HPDE6-E6E7 (cell line): ENCODE data around the gene FOXJ2.
A peak's percentile ranks its signal among the peaks of the same experiment; 100 is the strongest.
"Not testable (repeated sequence)": the region's sequence is repeated elsewhere in the genome, so short reads cannot be mapped to it uniquely, and the experiment has no call there.

Source experiments
- DNase-seq: peaks from one replicate; pipeline ENCODE4 v3.0.0; 2011; ENCODE audit warnings: missing footprints; ENCODE audit errors: extremely low spot score

FOXJ2 gene

GRCh38 chr12:8032242-8033152 is at the start of gene FOXJ2:
Gene FOXJ2, plus strand, starts transcription at chr12:8032716. Its CDS starts 7,117 bp downstream, at chr12:8039833.
- DNase-seq = peak; percentile 54

- DNase-seq = not testable (repeated sequence)
Measured at GRCh38 chr12:7983019-7983418, 49.5 kb upstream of the FOXJ2 start.

GRCh38 chr12:7983460-7983859 is 49.1 kb upstream of the FOXJ2 start:
- DNase-seq = not testable (repeated sequence)

GRCh38 chr12:7984900-7985299 is 47.6 kb upstream of the FOXJ2 start:
- DNase-seq = no peak

GRCh38 chr12:7985802-7986418 is 46.6 kb upstream of the FOXJ2 start:
- DNase-seq = no peak

GRCh38 chr12:7989827-7990491 is 42.6 kb upstream of the FOXJ2 start:
- no peak for DNase-seq

GRCh38 chr12:7991535-7991934 is 41.0 kb upstream of the FOXJ2 start:
- DNase-seq = no peak

- no peak for DNase-seq
Measured at GRCh38 chr12:7994731-7995205, 37.7 kb upstream of the FOXJ2 start.

GRCh38 chr12:7995266-7995963 is 37.1 kb upstream of the FOXJ2 start:
- peak; percentile 23 for DNase-seq

- not testable (repeated sequence) for DNase-seq
Measured at GRCh38 chr12:8000827-8001226, 31.7 kb upstream of the FOXJ2 start.

- not testable (repeated sequence) for DNase-seq
Measured at GRCh38 chr12:8001496-8001895, 31.0 kb upstream of the FOXJ2 start.

- DNase-seq = not testable (repeated sequence)
Measured at GRCh38 chr12:8004897-8005296, 27.6 kb upstream of the FOXJ2 start.

- peak; percentile 73 for DNase-seq
Measured at GRCh38 chr12:8011331-8011730, 21.2 kb upstream of the FOXJ2 start.

- no peak for DNase-seq
Measured at GRCh38 chr12:8012651-8013309, 19.7 kb upstream of the FOXJ2 start.

- no peak for DNase-seq
Measured at GRCh38 chr12:8014836-8015235, 17.7 kb upstream of the FOXJ2 start.

GRCh38 chr12:8018213-8018612 is 14.3 kb upstream of the FOXJ2 start:
- DNase-seq = not testable (repeated sequence)

- no peak for DNase-seq
Measured at GRCh38 chr12:8018666-8019581, 13.6 kb upstream of the FOXJ2 start.

- DNase-seq = peak; percentile 98
Measured at GRCh38 chr12:8026291-8026900, 6.1 kb upstream of the FOXJ2 start.

- DNase-seq = no peak
Measured at GRCh38 chr12:8027856-8028255, 4.7 kb upstream of the FOXJ2 start.

GRCh38 chr12:8028267-8028666 is 4.2 kb upstream of the FOXJ2 start:
- no peak for DNase-seq
